HG03439 (cell line): Measurements from ENCODE around the gene SMOC1.

ENCODE experiments used
- ATAC-seq: cut with Tn5 transposase; IDR thresholded peaks from one replicate; pipeline ENCODE4 v1.9.1; 2021; ENCODE audit warnings: mild to moderate bottlenecking, moderate library complexity; ENCODE audit not compliant: unreplicated experiment

The SMOC1 gene

GRCh38 chr14:70004791-70005190 lies 125.6 kb downstream of the SMOC1 start:
- ATAC-seq, result no peak

GRCh38 chr14:70005281-70005805 lies 126.1 kb downstream of the SMOC1 start:
- no peak for ATAC-seq

GRCh38 chr14:70006699-70007098 lies 127.5 kb downstream of the SMOC1 start:
- no peak for ATAC-seq

DNA sequence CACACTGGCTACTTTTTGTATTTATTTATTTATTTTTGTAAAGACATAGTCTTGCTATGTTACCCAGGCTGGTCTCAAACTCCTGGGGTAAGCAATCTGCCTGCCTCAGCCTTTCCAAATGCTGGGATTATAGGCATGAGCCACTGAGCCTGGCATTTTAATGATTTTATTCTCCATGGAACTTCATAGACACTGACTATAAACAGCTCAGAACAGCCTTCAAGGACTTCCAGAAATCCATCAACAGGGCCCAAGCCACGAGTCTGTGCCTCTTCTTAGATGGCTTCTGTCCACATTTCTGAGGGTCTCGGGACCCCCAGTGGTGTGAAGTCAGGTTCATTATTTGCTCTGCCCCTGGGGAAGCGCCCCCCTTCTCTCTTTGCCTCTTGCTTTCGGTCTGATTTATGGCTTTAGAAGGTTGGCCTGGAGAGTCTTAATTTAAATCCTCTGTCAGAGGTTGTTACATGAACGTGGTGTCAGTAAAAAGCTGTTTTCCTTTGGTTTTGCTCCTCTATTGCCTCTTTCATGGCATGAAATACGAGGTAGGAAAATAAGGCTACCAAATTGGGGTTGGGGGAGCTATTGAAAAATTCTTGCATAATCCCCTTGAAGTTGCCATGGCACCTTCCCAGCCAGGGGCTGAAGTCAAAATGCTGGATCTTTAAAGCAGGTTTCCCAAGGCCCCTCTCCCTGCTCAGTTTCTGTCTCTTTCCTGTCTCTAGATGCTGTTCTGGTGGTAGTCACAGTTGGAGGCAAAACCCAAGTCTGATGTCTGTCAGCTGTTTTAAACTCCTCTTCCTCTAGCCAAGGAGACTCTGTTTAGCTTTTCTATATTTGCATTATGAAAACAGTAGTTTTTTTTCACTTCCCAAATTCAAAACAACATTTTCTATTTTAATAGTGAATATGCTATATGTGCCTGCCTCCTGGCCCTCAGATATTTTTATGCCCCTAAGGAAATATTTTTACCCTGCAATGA lies 129.4 kb downstream of the SMOC1 start:
- no peak for ATAC-seq

GRCh38 chr14:70009961-70010360 lies 130.7 kb downstream of the SMOC1 start:
- no peak for ATAC-seq

DNA sequence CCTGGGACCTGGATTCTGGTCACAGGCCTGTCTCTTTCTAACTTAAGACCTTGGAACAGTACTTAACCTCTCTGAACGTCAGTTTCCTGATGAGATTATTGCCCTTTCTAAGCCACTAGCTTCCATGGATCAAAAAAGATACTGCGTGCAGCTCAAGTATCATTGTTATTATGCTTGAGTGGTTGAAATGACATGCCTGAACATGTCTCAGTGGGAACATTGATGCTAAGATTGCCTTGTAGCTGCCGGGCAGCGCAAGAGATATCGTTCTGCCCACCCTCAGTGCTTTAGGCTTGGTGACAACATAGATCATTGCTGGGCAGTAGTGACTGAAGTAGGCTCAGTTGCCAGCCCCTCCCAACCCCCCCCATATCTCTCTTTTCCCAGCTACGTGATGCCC lies 131.9 kb downstream of the SMOC1 start:
- ATAC-seq, result no peak

- ATAC-seq, result no peak
Measured at GRCh38 chr14:70011708-70012107, 132.5 kb downstream of the SMOC1 start.

GRCh38 chr14:70013271-70013873 lies 134.2 kb downstream of the SMOC1 start:
- no peak for ATAC-seq

GRCh38 chr14:70014406-70015095 lies 135.3 kb downstream of the SMOC1 start:
- ATAC-seq, result no peak

- no peak for ATAC-seq
Measured at GRCh38 chr14:70018230-70018629, 139.0 kb downstream of the SMOC1 start.

GRCh38 chr14:70018713-70019211 lies 139.5 kb downstream of the SMOC1 start:
- ATAC-seq, result no peak

GRCh38 chr14:70019695-70020094 lies 140.5 kb downstream of the SMOC1 start:
- no peak for ATAC-seq

DNA sequence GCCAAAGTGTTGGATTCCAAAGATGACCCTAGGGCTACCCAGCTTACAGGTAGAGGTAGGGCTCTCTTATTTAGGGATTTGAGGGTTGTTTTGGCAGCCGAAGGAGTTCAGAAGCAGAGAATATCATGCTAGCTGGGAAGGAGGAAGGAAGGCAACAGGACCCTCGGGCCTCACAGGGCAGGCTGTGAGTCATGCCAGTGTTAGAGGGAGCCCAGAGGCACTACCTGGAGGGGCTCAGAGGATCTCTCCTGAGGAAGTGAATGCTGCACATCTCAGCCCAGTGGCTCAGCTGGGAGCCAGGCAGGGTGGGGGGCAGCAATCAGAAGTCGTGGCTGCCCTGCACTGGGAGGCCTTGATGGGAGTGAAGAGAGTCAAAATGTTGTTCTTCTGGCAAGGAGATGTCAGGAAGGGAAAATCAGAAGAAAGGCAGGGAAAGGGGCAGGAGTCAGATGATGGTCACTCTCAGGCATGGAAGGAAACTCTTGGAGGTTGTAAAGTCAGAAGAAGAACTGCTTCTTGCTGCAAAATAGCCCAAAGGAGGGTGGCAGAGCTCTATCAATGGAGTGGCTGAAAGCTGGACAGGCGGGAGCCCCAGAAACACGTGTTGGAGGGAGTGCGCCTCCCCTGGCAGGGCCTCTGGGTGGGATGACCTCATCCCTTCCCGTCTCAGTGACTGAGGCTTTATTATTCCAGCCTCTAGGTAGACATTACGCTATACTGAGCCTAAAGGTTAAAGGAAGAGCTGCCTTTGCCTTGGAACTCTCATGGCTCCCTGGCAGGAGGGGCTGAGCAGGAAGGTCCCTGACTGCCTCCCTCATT lies 141.3 kb downstream of the SMOC1 start:
- no peak for ATAC-seq

- ATAC-seq, result no peak
Measured at GRCh38 chr14:70021548-70022220, 142.5 kb downstream of the SMOC1 start.

DNA sequence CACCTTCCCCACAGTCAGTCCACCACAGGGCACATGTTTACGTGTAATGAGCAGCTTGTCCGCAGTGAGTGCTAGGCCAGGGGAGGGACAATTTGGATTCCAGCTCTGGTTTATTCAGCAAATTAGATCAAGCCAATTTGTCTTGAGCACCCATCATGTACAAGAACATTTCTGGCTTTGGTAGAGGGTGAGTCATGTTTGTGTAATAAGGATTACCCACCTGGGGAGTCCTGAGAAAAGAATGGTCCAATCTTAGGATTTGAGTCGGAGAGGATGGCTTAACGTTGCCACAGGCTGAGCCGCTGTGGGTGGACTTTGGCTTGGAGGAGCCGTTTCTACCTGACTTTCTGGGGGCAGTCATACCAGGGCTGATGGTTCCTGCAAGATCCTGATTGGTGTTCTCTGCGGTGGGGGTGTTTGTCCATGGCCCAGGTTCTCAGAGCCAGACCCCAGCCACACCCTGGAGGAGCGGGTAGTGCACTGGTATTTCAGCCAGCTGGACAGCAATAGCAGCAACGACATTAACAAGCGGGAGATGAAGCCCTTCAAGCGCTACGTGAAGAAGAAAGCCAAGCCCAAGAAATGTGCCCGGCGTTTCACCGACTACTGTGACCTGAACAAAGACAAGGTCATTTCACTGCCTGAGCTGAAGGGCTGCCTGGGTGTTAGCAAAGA lies 143.7 kb downstream of the SMOC1 start:
- ATAC-seq, result no peak

DNA sequence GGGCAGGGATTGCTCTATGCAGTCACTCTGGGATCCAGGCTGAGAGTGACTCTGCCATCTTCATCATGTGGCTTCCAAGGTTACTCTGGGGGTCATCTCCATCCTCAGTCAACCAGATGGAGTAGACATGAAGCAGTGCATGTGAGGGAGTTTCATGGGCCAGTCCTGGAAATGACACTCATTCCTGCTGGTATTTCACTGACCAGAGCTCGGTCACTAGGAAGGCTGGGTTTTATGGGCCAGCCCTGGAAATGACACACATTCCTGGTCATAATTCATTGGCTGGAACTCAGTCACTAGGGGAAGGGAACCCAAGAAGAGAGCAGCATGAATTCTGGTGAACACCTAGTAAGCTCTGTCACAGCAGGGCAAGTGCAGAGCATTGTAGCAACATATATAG lies 144.7 kb downstream of the SMOC1 start:
- ATAC-seq, result no peak

- no peak for ATAC-seq
Measured at GRCh38 chr14:70027785-70028428, 148.7 kb downstream of the SMOC1 start.

- ATAC-seq, result no peak
Measured at GRCh38 chr14:70029296-70030132, 150.3 kb downstream of the SMOC1 start.
